Measurements from ENCODE around the gene ATL3. TPM values are rescaled to one million over a fixed set of nuclear protein-coding genes. Genes with fewer than 3 reads are reported as not detected.

Gene ATL3
- total and polyA plus RNA-seq, 2 of the 13 experiments (the other 11 are each of a cell fraction or from before 2014, with no cell fraction given) = not detected

DNA sequence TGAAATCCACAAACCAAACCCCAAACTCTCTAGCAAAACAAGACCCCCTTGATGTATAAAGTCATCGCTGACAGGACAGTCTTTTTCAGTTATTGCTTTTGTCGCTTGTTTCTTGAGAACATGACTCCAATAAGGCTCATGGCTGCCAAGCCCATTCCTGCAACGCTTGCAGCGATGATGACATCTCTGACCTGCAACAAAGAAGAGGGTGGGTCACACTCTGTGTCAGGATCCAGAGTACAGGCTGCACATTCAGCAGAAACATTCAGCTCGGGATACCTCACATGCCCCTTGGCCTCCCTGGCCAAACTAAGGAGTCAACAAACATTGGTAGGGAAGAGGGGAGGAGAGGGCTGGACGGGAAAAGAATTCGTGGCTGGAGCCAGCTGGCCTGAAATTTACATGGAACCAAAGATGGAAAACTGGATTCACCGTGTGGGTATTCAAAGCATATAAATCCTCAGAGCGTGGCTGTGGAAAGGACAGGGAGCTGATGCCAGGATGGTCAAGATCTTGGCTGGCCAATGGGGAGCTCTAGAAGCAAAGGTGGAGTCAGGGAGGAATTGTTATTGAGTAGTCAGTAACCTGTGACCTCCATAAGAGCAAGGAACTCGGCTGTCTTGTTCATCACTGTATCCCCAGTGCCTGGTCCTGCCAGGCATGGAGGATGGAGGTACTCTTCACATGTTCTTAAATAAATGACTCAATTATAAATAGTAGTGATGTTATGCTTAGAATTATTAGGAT lies 96.1 kb downstream of the ATL3 start (continued):
- TF ChIP-seq TMF1 (CRISPR knock-in tag; IDR thresholded peaks at IDR 0.05; ENCODE audit: low read depth) = no peak
- peak; percentile 6 for TF ChIP-seq ZNF781 (CRISPR knock-in tag; IDR thresholded peaks at IDR 0.05; ENCODE audit: borderline replicate concordance, not compliant biosample characterization)
- TF ChIP-seq, protein P1, sequence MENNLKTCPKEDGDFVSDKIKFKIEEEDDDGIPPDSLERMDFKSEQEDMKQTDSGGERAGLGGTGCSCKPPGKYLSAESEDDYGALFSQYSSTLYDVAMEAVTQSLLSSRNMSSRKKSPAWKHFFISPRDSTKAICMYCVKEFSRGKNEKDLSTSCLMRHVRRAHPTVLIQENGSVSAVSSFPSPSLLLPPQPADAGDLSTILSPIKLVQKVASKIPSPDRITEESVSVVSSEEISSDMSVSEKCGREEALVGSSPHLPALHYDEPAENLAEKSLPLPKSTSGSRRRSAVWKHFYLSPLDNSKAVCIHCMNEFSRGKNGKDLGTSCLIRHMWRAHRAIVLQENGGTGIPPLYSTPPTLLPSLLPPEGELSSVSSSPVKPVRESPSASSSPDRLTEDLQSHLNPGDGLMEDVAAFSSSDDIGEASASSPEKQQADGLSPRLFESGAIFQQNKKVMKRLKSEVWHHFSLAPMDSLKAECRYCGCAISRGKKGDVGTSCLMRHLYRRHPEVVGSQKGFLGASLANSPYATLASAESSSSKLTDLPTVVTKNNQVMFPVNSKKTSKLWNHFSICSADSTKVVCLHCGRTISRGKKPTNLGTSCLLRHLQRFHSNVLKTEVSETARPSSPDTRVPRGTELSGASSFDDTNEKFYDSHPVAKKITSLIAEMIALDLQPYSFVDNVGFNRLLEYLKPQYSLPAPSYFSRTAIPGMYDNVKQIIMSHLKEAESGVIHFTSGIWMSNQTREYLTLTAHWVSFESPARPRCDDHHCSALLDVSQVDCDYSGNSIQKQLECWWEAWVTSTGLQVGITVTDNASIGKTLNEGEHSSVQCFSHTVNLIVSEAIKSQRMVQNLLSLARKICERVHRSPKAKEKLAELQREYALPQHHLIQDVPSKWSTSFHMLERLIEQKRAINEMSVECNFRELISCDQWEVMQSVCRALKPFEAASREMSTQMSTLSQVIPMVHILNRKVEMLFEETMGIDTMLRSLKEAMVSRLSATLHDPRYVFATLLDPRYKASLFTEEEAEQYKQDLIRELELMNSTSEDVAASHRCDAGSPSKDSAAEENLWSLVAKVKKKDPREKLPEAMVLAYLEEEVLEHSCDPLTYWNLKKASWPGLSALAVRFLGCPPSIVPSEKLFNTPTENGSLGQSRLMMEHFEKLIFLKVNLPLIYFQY (CRISPR knock-in tag; IDR thresholded peaks at IDR 0.05; ENCODE audit: borderline replicate concordance) = no peak
- TF ChIP-seq GATA4 (IDR thresholded peaks at IDR 0.05; ENCODE audit: borderline replicate concordance, low read depth) = 0 out of 2 replicates have a peak, but pooled peaks have one; percentile 13
- no peak for TF ChIP-seq ZNF563 (CRISPR knock-in tag; IDR thresholded peaks at IDR 0.05)
- no peak for TF ChIP-seq ZMYM3 (CRISPR knock-in tag; IDR thresholded peaks at IDR 0.05)
- no peak for TF ChIP-seq KLF9 (CRISPR knock-in tag; IDR thresholded peaks at IDR 0.05; ENCODE audit: low read depth)
- TF ChIP-seq HNRNPK (IDR thresholded peaks at IDR 0.05; ENCODE audit: low read depth, low read length, poor library complexity, severe bottlenecking) = no peak
- 0 out of 2 replicates have a peak, but pooled peaks have one; percentile 38 for TF ChIP-seq ZNF33B (CRISPR knock-in tag; IDR thresholded peaks at IDR 0.05)
- TF ChIP-seq KDM2A (CRISPR knock-in tag; IDR thresholded peaks at IDR 0.05; ENCODE audit: borderline replicate concordance, low read depth) = peak; percentile 40; the same call in 1 of the 2 replicates
- TF ChIP-seq CBX2 (IDR thresholded peaks at IDR 0.05; ENCODE audit: low read depth, low read length) = no peak
- TF ChIP-seq CBX2 (CRISPR knock-in tag; IDR thresholded peaks at IDR 0.05; ENCODE audit: low read depth) = no peak
- TF ChIP-seq, protein P2, sequence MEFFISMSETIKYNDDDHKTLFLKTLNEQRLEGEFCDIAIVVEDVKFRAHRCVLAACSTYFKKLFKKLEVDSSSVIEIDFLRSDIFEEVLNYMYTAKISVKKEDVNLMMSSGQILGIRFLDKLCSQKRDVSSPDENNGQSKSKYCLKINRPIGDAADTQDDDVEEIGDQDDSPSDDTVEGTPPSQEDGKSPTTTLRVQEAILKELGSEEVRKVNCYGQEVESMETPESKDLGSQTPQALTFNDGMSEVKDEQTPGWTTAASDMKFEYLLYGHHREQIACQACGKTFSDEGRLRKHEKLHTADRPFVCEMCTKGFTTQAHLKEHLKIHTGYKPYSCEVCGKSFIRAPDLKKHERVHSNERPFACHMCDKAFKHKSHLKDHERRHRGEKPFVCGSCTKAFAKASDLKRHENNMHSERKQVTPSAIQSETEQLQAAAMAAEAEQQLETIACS (CRISPR knock-in tag; IDR thresholded peaks at IDR 0.05) = no peak
- TF ChIP-seq BCL6 (CRISPR knock-in tag; IDR thresholded peaks at IDR 0.05) = no peak; the same call in none of the 2 replicates
- TF ChIP-seq ZNF432 (CRISPR knock-in tag; IDR thresholded peaks at IDR 0.05; ENCODE audit: borderline replicate concordance) = no peak
- no peak for TF ChIP-seq SMARCE1 (IDR thresholded peaks at IDR 0.05; ENCODE audit: borderline replicate concordance)
- no peak for TF ChIP-seq ZNF124 (CRISPR knock-in tag; IDR thresholded peaks at IDR 0.05)
- TF ChIP-seq CEBPB (IDR thresholded peaks at IDR 0.05; ENCODE audit: borderline replicate concordance, low read depth, low read length) = peak; percentile 82
- TF ChIP-seq, protein P3, sequence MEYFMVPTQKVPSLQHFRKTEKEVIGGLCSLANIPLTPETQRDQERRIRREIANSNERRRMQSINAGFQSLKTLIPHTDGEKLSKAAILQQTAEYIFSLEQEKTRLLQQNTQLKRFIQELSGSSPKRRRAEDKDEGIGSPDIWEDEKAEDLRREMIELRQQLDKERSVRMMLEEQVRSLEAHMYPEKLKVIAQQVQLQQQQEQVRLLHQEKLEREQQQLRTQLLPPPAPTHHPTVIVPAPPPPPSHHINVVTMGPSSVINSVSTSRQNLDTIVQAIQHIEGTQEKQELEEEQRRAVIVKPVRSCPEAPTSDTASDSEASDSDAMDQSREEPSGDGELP (IDR thresholded peaks at IDR 0.05; ENCODE audit: borderline replicate concordance, low read depth) = peak; percentile 47; the same call in 1 of the 2 replicates
- TF ChIP-seq, protein P4, sequence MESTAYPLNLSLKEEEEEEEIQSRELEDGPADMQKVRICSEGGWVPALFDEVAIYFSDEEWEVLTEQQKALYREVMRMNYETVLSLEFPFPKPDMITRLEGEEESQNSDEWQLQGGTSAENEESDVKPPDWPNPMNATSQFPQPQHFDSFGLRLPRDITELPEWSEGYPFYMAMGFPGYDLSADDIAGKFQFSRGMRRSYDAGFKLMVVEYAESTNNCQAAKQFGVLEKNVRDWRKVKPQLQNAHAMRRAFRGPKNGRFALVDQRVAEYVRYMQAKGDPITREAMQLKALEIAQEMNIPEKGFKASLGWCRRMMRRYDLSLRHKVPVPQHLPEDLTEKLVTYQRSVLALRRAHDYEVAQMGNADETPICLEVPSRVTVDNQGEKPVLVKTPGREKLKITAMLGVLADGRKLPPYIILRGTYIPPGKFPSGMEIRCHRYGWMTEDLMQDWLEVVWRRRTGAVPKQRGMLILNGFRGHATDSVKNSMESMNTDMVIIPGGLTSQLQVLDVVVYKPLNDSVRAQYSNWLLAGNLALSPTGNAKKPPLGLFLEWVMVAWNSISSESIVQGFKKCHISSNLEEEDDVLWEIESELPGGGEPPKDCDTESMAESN (CRISPR knock-in tag; conservative IDR thresholded peaks at IDR 0.05) = 0 out of 2 replicates have a peak, but pooled peaks have one; percentile 38

All from HepG2 (cell line).